Prostate gland (tissue), 2 donors: ENCODE data around the gene PI4KB. TPM values are rescaled to one million over a fixed set of nuclear protein-coding genes. Genes with fewer than 3 reads are reported as not detected.

Source experiments
- DNase-seq: peaks from one replicate; pipeline ENCODE4 v3.0.0-alpha.2; 2019; ENCODE audit warnings: low spot score
- H3K27ac ChIP-seq, 2 donors: fragments of 200-600 bp; sonication (generic); 2 replicates each; pipeline ENCODE4 v1.5.1; 2017 to 2019
- H3K27me3 ChIP-seq: fragments of 200-600 bp; sonication (generic); replicated peaks from 2 replicates; pipeline ENCODE4 v1.5.1; 2019; ENCODE audit not compliant: insufficient read depth
- H3K36me3 ChIP-seq, 2 donors: fragments of 200-600 bp; sonication (generic); 1 replicate in 1 of 2; 2 replicates in 1 of 2; pipeline versions ENCODE4 v1.5.1 to v1.8.1; 2017 to 2019
- H3K4me1 ChIP-seq: fragments of 200-600 bp; sonication (generic); replicated peaks from 2 replicates; pipeline ENCODE4 v1.5.1; 2019
- H3K4me3 ChIP-seq, 2 donors: fragments of 200-600 bp; sonication (generic); 2 replicates each; pipeline ENCODE4 v1.5.1; 2017 to 2019
- H3K9me3 ChIP-seq: fragments of 200-600 bp; sonication (generic); 2 replicates; pipeline ENCODE4 v1.5.1; 2017
- CTCF ChIP-seq, 4 experiments: fragments of 200-600 bp in 2 of 4; fragments of 450-650 bp in 2 of 4; sonication (generic) in 2 of 4; IDR thresholded peaks; 1 replicate in 3 of 4; 2 replicates in 1 of 4; pipeline ENCODE4 v1.5.1; 2016 to 2019; ENCODE audit warnings: antibody characterized with exemption in 4 of 4, mild to moderate bottlenecking in 2 of 4, moderate library complexity in 2 of 4
- POLR2A ChIP-seq: fragments of 450-650 bp; IDR thresholded peaks from one replicate; pipeline ENCODE4 v1.6.1; 2016; ENCODE audit warnings: antibody characterized with exemption, mild to moderate bottlenecking
- POLR2AphosphoS5 ChIP-seq: sonication (generic); formaldehyde crosslinking; IDR thresholded peaks from one replicate; pipeline ENCODE4 v1.6.1; 2017; ENCODE audit warnings: antibody characterized with exemption
- WGBS: methylation state at CpG from one replicate; pipeline ENCODE4 v1.1.5; 2018; 5-methylcytosine and 5-hydroxymethylcytosine counted together
- intact Hi-C: fragments of 100-400 bp; cut with DNase I; formaldehyde crosslinking; loops from one replicate; pipeline ENCODE4 v1.14.2; 2022
- total RNA-seq, 2 donors: library from RNA; depleted of rRNA; stranded (reverse); fragments of >200 nt; gene quantifications; one replicate each; pipeline ENCODE4 v1.1.0, GENCODE V29; 2016

The PI4KB gene
- total RNA-seq, 2 donors from 2014 or later: 60.7 to 91.9 TPM

- WGBS: 31% methylated on average over 7 of the region's 7 CpGs
- Histone ChIP-seq H3K9me3 (no peaks in the 10 kb centered on the region), H3K36me3 (no peaks in the 10 kb centered on the region), H3K27me3 (no peaks in the 10 kb centered on the region), H3K4me1 (peaks cover 2% of the 10 kb centered on the region), H3K4me3 (no peak overlapping the region), H3K27ac (no peak overlapping the region)
- intact Hi-C loops: loop anchor here (5.0 kb wide), 2 partner anchors 39 to 59 kb away; partner anchors contain the start of gene ZNF687
- no peak for TF ChIP-seq POLR2A
- TF ChIP-seq POLR2AphosphoS5: peak; percentile 72
- peak; percentile 37 to 77 (median 74) for TF ChIP-seq CTCF (IDR thresholded peaks at IDR 0.05)
- DNase-seq: peak; percentile 62
Observed at GRCh38 chr1:151340870-151341754, 13.9 kb upstream of the PI4KB start.

GRCh38 chr1:151336556-151336955 lies 9.3 kb upstream of the PI4KB start:
- intact Hi-C loops: no loop called here
- H3K4me3 ChIP-seq: no peak overlapping the region
- H3K9me3 ChIP-seq: no peaks in the 10 kb centered on the region
- DNase-seq: no peak
- H3K27me3 ChIP-seq: no peaks in the 10 kb centered on the region
- H3K27ac ChIP-seq: no peak overlapping the region
- TF ChIP-seq POLR2A (no peak), POLR2AphosphoS5 (no peak), CTCF (IDR thresholded peaks at IDR 0.05) (no peak)
- WGBS: 60% methylated on average over 3 of the region's 3 CpGs
- no peaks in the 10 kb centered on the region for H3K36me3 ChIP-seq
- H3K4me1 ChIP-seq: no peaks in the 10 kb centered on the region

- DNase-seq: no peak
- Histone ChIP-seq H3K27me3 (no peaks in the 10 kb centered on the region), H3K4me1 (no peaks in the 10 kb centered on the region), H3K4me3 (no peak overlapping the region), H3K27ac (no peak overlapping the region), H3K9me3 (no peaks in the 10 kb centered on the region), H3K36me3 (no peaks in the 10 kb centered on the region)
- WGBS: 85% methylated on average over 5 of the region's 5 CpGs
- intact Hi-C loops: no loop called here
- TF ChIP-seq POLR2AphosphoS5: no peak
- TF ChIP-seq CTCF (IDR thresholded peaks at IDR 0.05): no peak
- TF ChIP-seq POLR2A: no peak
Observed at GRCh38 chr1:151334822-151335221, 7.6 kb upstream of the PI4KB start.

DNA sequence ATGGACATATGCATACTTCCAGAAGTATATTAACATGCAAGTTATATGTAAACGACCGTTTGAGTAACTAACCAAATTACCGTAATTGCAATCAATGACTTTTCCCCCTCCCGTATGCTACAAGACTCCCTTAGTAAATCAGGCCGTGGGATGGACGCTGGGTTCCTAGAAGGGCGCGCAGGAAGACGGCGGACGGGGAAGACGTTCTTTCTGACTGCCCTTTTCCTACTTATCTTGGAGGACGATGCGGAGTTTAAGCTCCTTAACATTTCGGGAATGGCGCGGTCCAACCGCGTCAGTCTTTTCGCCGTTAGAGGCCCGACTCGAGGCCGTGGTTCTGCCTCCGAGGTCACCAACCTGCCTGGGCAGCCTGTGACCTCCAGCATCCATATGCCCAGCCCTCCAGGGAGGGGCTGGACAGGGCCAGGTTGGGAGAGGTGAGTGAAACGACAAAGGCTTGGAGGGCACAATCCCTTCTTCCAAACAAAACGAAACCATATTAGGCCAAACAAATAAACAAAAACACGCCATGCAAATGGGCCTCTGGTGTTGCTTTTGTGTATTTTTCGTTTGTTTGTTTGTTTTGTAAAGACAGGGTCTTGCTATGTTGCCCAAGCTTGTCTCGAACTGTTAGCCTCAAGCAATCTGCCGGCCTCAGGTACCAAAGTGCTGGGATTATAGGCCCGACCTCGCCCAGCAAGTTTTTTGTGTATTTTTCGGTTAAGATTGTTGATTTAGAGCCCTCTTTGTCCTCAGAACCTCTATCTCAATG lies 873 bp upstream of the PI4KB start:
- H3K27ac ChIP-seq: peak overlapping the region; percentile 87 to 93
- DNase-seq: no peak
- H3K27me3 ChIP-seq: no peaks in the 10 kb centered on the region
- no peaks in the 10 kb centered on the region for H3K9me3 ChIP-seq
- H3K36me3 ChIP-seq: no peaks in the 10 kb centered on the region
- WGBS: 18% methylated on average over 34 of the region's 34 CpGs
- no peak for TF ChIP-seq CTCF (IDR thresholded peaks at IDR 0.05)
- TF ChIP-seq POLR2AphosphoS5: no peak
- TF ChIP-seq POLR2A: no peak
- peak overlapping the region; percentile 75 to 77 for H3K4me3 ChIP-seq
- intact Hi-C loops: no loop called here
- H3K4me1 ChIP-seq: peaks cover 9% of the 10 kb centered on the region
